Gastroesophageal sphincter (tissue), 4 donors: Measurements from ENCODE around the gene NR2E3. TPM values are rescaled to one million over a fixed set of nuclear protein-coding genes. Genes with fewer than 3 reads are reported as not detected.

ENCODE experiments used
- ATAC-seq: fragments of 150-250 bp; one replicate; pipeline ENCODE4 v1.9.1; 2016; ENCODE audit warnings: mild to moderate bottlenecking, moderate library complexity
- H3K27ac ChIP-seq, 4 donors: fragments of 200-600 bp; sonication (generic) in 3 of 4; 1 replicate in 3 of 4; 2 replicates in 1 of 4; pipeline ENCODE4 v1.5.1; 2016 to 2019
- H3K27me3 ChIP-seq: fragments of 200-600 bp; sonication (generic); one replicate; pipeline ENCODE4 v1.5.1; 2019
- H3K36me3 ChIP-seq, 2 donors: fragments of 200-600 bp; sonication (generic); one replicate each; pipeline ENCODE4 v1.5.1; 2019; ENCODE audit warnings: control low read depth in 1 of 2
- H3K4me1 ChIP-seq, 3 donors: fragments of 200-600 bp; sonication (generic); 1 replicate in 2 of 3; 2 replicates in 1 of 3; pipeline ENCODE4 v1.5.1; 2016 to 2019; ENCODE audit warnings: control low read depth in 2 of 3
- H3K4me3 ChIP-seq, 2 donors: fragments of 200-600 bp; sonication (generic); one replicate each; pipeline ENCODE4 v1.5.1; 2019; ENCODE audit warnings: mild to moderate bottlenecking in 1 of 2, moderate library complexity in 1 of 2
- H3K9me3 ChIP-seq, 3 donors: fragments of 200-600 bp; sonication (generic); one replicate each; pipeline ENCODE4 v1.5.1; 2017 to 2019; ENCODE audit warnings: control low read depth in 2 of 3
- CTCF ChIP-seq, 4 experiments: fragments of 200-600 bp in 2 of 4; fragments of 450-650 bp in 2 of 4; sonication (generic) in 1 of 4; IDR thresholded peaks; one replicate each; pipeline ENCODE4 v1.5.1; 2017 to 2019; ENCODE audit warnings: antibody characterized with exemption in 4 of 4, mild to moderate bottlenecking in 2 of 4, moderate library complexity in 2 of 4
- EP300 ChIP-seq: sonication (generic); formaldehyde crosslinking; IDR thresholded peaks from one replicate; pipeline ENCODE4 v1.6.1; 2017; ENCODE audit warnings: antibody characterized with exemption, mild to moderate bottlenecking
- POLR2A ChIP-seq, 2 donors: fragments of 450-650 bp; IDR thresholded peaks; one replicate each; pipeline ENCODE4 v1.6.1; 2017; ENCODE audit warnings: antibody characterized with exemption in 2 of 2, mild to moderate bottlenecking in 2 of 2, moderate library complexity in 1 of 2
- POLR2AphosphoS5 ChIP-seq: sonication (generic); formaldehyde crosslinking; IDR thresholded peaks from one replicate; pipeline ENCODE4 v1.6.1; 2017; ENCODE audit warnings: antibody characterized with exemption
- WGBS, 2 donors: methylation state at CpG; one replicate each; pipeline ENCODE4 v1.1.5; 2018; ENCODE audit warnings: low coverage in 1 of 2; 5-methylcytosine and 5-hydroxymethylcytosine counted together
- total RNA-seq, 4 donors: library from RNA; depleted of rRNA; stranded (reverse); fragments of >200 nt; gene quantifications; one replicate each; pipeline ENCODE4 v1.1.0, GENCODE V29; 2016

The NR2E3 gene
- total RNA-seq, 4 donors from 2014 or later: not detected

- Histone ChIP-seq H3K36me3 (no peaks in the 10 kb centered on the region), H3K9me3 (no peaks in the 10 kb centered on the region), H3K27ac (no peak overlapping the region), H3K27me3 (peaks cover 9% of the 10 kb centered on the region), H3K4me3 (no peak overlapping the region), H3K4me1 (peaks cover 0 to 10% (median 0%) of the 10 kb centered on the region in 3 donors)
- TF ChIP-seq CTCF (IDR thresholded peaks at IDR 0.05): no peak
- 66 to 67% methylated on average over 6 of the region's 6 CpGs for WGBS, 2 donors
- ATAC-seq: no peak
These were observed 5.5 kb upstream of the NR2E3 start for GRCh38 chr15:71804695-71805470.

GRCh38 chr15:71806452-71806931 is 3.9 kb upstream of the NR2E3 start:
- H3K36me3 ChIP-seq: no peaks in the 10 kb centered on the region
- TF ChIP-seq POLR2AphosphoS5 (no peak), CTCF (IDR thresholded peaks at IDR 0.05) (no peak), EP300 (no peak), POLR2A (IDR thresholded peaks at IDR 0.05) (no peak)
- H3K27ac ChIP-seq: no peak overlapping the region
- ATAC-seq: no peak
- H3K9me3 ChIP-seq: no peaks in the 10 kb centered on the region
- 27 to 92% methylated on average over 2 of the region's 7 CpGs for WGBS, 2 donors
- peaks cover 9% of the 10 kb centered on the region for H3K27me3 ChIP-seq
- peaks cover 0 to 6% (median 0%) of the 10 kb centered on the region in 3 donors for H3K4me1 ChIP-seq
- no peak overlapping the region for H3K4me3 ChIP-seq

GRCh38 chr15:71807125-71807629 is 3.2 kb upstream of the NR2E3 start:
- ATAC-seq: no peak
- H3K36me3 ChIP-seq: no peaks in the 10 kb centered on the region
- H3K27me3 ChIP-seq: peaks cover 8% of the 10 kb centered on the region
- H3K9me3 ChIP-seq: no peaks in the 10 kb centered on the region
- WGBS, 2 donors: 73 to 80% methylated on average over 4 to 7 of the region's 15 CpGs
- TF ChIP-seq CTCF (IDR thresholded peaks at IDR 0.05): no peak
- no peak for TF ChIP-seq POLR2AphosphoS5
- no peak for TF ChIP-seq POLR2A (IDR thresholded peaks at IDR 0.05)
- no peak for TF ChIP-seq EP300
- no peak overlapping the region for H3K27ac ChIP-seq
- H3K4me1 ChIP-seq: peaks cover 0 to 6% (median 0%) of the 10 kb centered on the region in 3 donors
- H3K4me3 ChIP-seq: no peak overlapping the region

- Histone ChIP-seq H3K36me3 (no peaks in the 10 kb centered on the region), H3K27me3 (peaks cover 3% of the 10 kb centered on the region), H3K27ac (no peak overlapping the region), H3K9me3 (no peaks in the 10 kb centered on the region), H3K4me1 (peaks cover 0 to 6% (median 0%) of the 10 kb centered on the region in 3 donors), H3K4me3 (no peak overlapping the region)
- TF ChIP-seq EP300 (no peak), CTCF (IDR thresholded peaks at IDR 0.05) (no peak), POLR2AphosphoS5 (no peak), POLR2A (IDR thresholded peaks at IDR 0.05) (no peak)
- no peak for ATAC-seq
- WGBS, 2 donors: 40 to 51% methylated on average over 3 to 4 of the region's 4 CpGs
These were observed 2.7 kb upstream of the NR2E3 start for GRCh38 chr15:71807691-71808091.
